ENCODE data around the gene POU6F2. TPM values are rescaled to one million over a fixed set of nuclear protein-coding genes. Genes with fewer than 3 reads are reported as not detected.

POU6F2 gene
- total and polyA plus RNA-seq, 2 of the 4 experiments (the other 2 are of a cell fraction): not detected

- no peak for DNase-seq
- Histone ChIP-seq H2AK5ac (ENCODE audit: low read depth, low read length) (no peak overlapping the region), H2AK9ac (replicated peaks; ENCODE audit: low read depth, low read length, poor library complexity) (no peak overlapping the region), H2BK20ac (ENCODE audit: low read depth, low read length) (no peak overlapping the region), H4K5ac (ENCODE audit: low read depth, low read length) (no peak overlapping the region), H3K4ac (ENCODE audit: low read depth, low read length) (no peak overlapping the region), H3K9ac (ENCODE audit: low read depth, low read length) (no peak overlapping the region), H3K27me3 (ENCODE audit: control insufficient read depth, insufficient read depth, low read length) (no peaks in the 10 kb centered on the region), H3K56ac (ENCODE audit: extremely low read depth, insufficient read depth, low read length) (no peak overlapping the region), H2BK120ac (ENCODE audit: low read depth, low read length) (no peak overlapping the region), H3K23ac (ENCODE audit: low read depth, low read length) (no peak overlapping the region), H4K91ac (ENCODE audit: insufficient read depth, low read depth, low read length) (no peak overlapping the region), H3K14ac (replicated peaks; ENCODE audit: low read depth, low read length) (no peak overlapping the region), H4K8ac (ENCODE audit: low read depth in 2 of 2, low read length in 2 of 2) (no peak overlapping the region), H3K4me3 (ENCODE audit: insufficient read depth, low read depth, low read length) (no peak overlapping the region), H4K20me1 (ENCODE audit: insufficient read depth, low read length) (no peaks in the 10 kb centered on the region), H3K79me1 (ENCODE audit: low read depth in 1 of 2, low read length in 2 of 2) (no peaks in the 10 kb centered on the region), H3K4me1 (ENCODE audit: control insufficient read depth, insufficient read depth, low read length) (no peaks in the 10 kb centered on the region), H3K27ac (ENCODE audit: insufficient read depth, low read length) (no peak overlapping the region), H3K36me3 (ENCODE audit: control insufficient read depth, insufficient read depth, low read length) (no peaks in the 10 kb centered on the region), H3K9me3 (ENCODE audit: control insufficient read depth, insufficient read depth, low read length) (no peaks in the 10 kb centered on the region), H2AFZ (replicated peaks; ENCODE audit: low read length, poor library complexity) (no peak overlapping the region), H2BK5ac (ENCODE audit: low read depth, low read length, poor library complexity, severe bottlenecking) (no peak overlapping the region), H2BK15ac (ENCODE audit: low read depth, low read length) (no peak overlapping the region), H3K4me2 (ENCODE audit: low read depth, low read length) (no peak overlapping the region), H3K9me1 (ENCODE audit: insufficient read depth, low read length) (no peaks in the 10 kb centered on the region), H3K18ac (ENCODE audit: low read depth, low read length) (no peak overlapping the region)
- BruUV-seq (replicated peaks): no TSS peak
- ChIA-PET POLR2A (ENCODE audit: unreplicated experiment) (no interaction called here), CTCF (no interaction called here)
- no CpG with 5 or more reads among the region's 2 CpGs for WGBS, 2 experiments (ENCODE audit: extremely low coverage in 2 of 2, insufficient read length in 1 of 2)
- in situ Hi-C loops (cut with MboI; ENCODE audit: low sequenced_read_pairs) (no loop called here), intact Hi-C loops (cut with micrococcal nuclease) (no loop called here), dilution Hi-C loops (cut with HindIII; ENCODE audit: low sequenced_read_pairs, unreplicated experiment) (no loop called here)
- no peak for ATAC-seq (ENCODE audit: low read depth)
- TF ChIP-seq MAZ (IDR thresholded peaks at IDR 0.05; ENCODE audit: borderline replicate concordance, low read depth, low read length) (no peak), NFE2L2 (IDR thresholded peaks at IDR 0.05; ENCODE audit: low read depth, low read length) (no peak), POLR2A (IDR thresholded peaks at IDR 0.05; ENCODE audit: low read depth, low read length) (no peak), CTCF (conservative IDR thresholded peaks at IDR 0.05; ENCODE audit: low read depth, low read length) (no peak), CHD1 (IDR thresholded peaks at IDR 0.05; ENCODE audit: low read depth, low read length) (no peak), MXI1 (IDR thresholded peaks at IDR 0.05; ENCODE audit: borderline replicate concordance, low read depth, low read length) (no peak), BHLHE40 (IDR thresholded peaks at IDR 0.05; ENCODE audit: low read depth, low read length) (no peak), MAFK (IDR thresholded peaks at IDR 0.05; ENCODE audit: low read depth, low read length) (no peak), FOS (IDR thresholded peaks at IDR 0.05; ENCODE audit: low read depth, low read length) (no peak), USF2 (IDR thresholded peaks at IDR 0.05; ENCODE audit: low read depth, low read length) (no peak), SMC3 (IDR thresholded peaks at IDR 0.05; ENCODE audit: low read depth, low read length) (no peak), RFX5 (IDR thresholded peaks at IDR 0.05; ENCODE audit: low read depth, low read length) (no peak), RAD21 (IDR thresholded peaks at IDR 0.05; ENCODE audit: low read length) (no peak)
Measured at GRCh38 chr7:39261771-39262170, 284.1 kb downstream of the POU6F2 start.

Data from IMR-90 (cell line).